HG02763 (cell line): Measurements from ENCODE around the gene HIP1.
"Not testable (repeated sequence)": the region's sequence is repeated elsewhere in the genome, so short reads cannot be mapped to it uniquely, and the experiment has no call there.

Source experiments
- ATAC-seq: cut with Tn5 transposase; IDR thresholded peaks from one replicate; pipeline ENCODE4 v1.9.1; 2021; ENCODE audit warnings: mild to moderate bottlenecking, moderate library complexity; ENCODE audit not compliant: unreplicated experiment

Gene HIP1

GRCh38 chr7:75739796-75740672 lies 1.3 kb upstream of the HIP1 start:
- no peak for ATAC-seq

DNA sequence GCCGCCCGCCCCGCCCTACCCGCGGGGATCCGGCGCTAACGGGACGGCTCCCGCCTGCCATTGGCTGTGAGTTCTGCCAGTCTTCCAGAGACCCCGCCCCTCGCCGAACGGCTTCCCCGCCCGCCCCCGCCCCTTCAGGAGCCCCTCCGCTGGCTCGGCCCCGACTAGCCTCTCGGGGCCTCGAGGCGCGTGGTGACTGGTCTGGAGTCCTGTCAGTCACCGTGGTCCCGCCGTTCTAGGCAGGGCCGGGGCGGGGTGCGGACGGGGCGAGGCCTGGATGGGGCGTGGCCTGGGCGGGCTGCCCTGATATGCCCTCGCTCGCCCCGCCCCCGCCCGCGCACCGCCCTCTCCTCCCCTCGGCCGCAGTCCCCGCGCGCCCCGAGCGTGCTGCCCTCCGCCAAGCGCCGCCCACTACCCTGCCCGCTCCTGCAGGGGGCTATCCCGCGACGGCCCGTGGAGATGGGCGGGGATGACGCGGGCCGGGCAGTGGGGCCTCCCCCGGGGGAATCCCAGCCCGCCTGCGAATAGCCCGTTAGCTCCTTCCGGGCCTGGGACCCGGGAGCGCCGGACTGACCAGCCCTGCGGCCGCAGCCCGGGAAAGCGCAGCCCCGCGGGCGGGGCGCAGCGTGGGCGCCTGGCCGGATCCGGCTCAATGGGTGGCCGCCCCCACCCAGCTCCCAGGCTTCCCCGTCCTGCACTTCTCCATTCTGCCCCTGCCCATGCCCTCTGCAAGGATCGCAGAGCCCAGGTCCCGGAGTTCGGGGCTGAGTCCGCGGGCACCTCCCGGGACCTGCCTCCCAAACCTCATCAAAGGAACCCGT lies 444 bp upstream of the HIP1 start:
- peak; percentile 93 for ATAC-seq

DNA sequence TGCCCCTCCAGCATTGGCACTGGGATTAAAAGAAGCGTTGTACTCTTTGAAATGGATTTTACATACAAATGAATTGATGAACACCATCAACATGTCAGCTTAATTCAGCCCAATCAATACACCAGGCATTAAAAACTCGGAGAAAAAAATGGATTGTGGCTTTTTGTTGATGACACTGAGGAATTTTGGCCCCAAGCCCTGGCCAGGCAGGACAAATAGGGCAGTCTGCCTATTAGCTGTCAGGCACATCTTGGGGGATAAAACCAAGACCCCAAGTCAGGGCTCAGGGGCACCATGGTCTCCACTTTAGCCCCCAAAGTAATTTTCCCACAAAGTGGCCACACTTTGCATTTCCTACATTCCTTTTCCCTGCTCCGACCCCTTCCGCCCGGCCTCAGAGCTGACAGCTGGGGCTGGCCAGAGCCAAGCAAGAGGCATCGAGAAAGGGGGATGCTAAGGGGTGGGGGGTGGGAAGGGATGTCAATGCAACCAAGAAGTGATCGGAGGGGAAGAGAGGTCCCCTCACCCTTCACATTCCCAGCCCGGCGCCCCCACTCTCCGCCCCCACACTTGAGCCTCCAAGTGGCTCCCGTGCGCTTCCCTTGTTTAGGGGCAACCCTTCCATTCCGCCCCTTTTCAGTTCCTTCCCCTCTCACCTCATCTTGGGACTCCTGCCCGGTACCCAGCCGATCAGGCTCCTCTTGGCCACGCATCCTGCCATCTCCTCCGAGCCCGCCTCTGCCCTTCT lies 711 bp downstream of the HIP1 start:
- no peak for ATAC-seq

GRCh38 chr7:75735581-75736350 lies 3.0 kb downstream of the HIP1 start:
- ATAC-seq, result no peak

DNA sequence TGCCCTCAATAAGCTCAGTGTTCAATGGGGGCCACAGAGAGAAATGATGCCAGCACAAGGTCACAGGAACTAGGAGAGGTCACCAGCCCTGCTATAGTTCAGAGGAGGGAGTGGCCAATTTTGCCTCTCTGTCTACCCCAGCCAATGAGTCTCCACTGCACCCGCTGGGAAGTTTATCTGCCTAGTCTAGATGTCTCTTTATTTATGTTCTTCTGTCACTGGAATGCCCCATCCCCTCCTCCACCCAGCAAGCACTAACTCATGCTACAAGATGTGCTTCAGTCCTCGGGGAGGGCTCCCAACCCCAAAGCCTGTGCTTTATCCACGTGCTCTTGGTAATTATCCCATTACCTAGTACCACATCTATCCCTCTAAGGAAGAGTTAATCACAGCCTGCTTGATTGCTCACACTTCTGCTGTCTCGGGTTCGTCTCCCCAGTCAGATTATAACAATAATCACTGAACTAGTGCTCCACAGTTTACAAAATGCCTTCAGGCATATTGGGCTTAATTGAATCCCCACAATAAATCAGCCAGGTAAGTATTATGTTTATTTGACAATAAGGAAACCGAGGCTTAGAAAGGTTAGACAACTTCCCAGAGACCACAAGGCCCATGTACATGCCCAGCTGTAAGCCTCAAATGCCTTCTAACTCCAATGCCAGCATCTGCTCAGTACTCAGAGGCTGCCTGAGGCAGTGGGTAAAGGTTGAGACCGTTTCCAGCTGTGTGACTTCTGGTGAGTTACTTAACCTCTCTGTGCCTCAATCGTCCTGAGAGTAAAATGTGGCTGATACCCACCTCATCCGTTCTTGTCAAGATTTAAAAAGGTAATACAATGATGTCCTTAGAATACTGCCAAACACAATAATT lies 3.9 kb downstream of the HIP1 start:
- ATAC-seq, result no peak

- ATAC-seq, result no peak
Observed at GRCh38 chr7:75732764-75733630, 5.7 kb downstream of the HIP1 start.

DNA sequence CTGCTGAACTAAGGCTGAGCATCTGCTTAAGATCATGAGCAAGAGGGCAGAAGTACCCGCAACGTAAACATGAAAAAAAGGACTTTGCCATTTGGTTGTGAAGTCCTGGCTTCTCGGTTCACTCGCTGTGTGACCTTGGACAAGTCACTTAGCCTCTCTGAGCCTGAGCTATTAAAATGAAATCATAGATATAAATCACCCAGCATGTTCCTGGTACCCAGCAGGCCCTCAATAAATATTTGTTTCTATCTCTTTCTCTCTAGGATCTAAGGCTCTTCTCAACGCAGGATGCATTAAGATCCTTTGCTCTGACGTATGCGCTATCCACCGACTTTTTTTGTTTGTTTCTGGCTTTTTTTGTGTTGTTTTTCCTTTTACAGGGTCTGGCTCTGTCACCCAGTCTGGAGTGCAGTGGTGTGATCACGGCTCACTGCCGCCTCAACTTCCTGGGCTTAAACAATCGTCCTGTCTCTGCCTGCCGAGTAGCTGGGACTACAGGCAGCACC lies 6.7 kb downstream of the HIP1 start:
- ATAC-seq, result no peak

GRCh38 chr7:75729851-75730274 lies 8.9 kb downstream of the HIP1 start:
- no peak for ATAC-seq

GRCh38 chr7:75727881-75728593 lies 10.7 kb downstream of the HIP1 start:
- ATAC-seq, result no peak

DNA sequence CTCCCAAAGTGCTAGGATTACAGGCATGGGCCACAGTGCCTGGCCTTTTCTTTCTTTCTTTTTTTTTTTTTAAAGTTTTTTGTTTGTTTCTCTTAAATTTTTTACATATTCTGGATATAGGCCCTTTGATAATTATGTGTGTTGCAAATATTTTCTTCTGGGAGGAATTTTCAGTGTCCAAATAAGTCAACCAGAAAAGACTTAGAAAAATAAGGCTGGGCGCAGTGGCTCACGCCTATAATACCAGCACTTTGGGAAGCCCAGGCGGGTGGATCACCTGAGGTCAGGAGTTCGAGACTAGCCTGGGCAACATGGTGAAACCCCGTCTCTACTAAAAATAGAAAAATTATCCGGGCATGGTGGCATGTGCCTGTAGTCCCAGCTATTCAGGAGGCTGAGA lies 11.4 kb downstream of the HIP1 start:
- ATAC-seq, result not testable (repeated sequence)

DNA sequence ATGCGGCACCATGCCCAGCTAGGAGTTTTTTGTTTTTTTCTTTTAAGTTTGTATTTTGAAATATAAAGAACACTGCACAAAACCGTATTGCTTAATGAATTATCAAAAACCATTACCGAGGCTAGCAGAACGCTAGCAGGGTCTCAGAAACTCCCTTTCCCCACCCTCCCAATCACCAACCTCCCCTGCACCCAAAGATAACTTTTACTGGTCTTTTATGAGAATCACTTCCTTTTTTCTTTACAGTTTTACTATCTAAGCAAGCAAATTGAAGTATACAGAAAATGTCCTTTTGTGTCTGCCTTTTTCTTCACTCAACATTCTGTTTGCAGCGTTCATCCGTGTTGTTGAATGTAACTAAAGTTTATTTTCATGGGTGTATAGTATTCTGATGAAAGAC lies 13.4 kb downstream of the HIP1 start:
- no peak for ATAC-seq

GRCh38 chr7:75723444-75723843 lies 15.3 kb downstream of the HIP1 start:
- ATAC-seq, result no peak

DNA sequence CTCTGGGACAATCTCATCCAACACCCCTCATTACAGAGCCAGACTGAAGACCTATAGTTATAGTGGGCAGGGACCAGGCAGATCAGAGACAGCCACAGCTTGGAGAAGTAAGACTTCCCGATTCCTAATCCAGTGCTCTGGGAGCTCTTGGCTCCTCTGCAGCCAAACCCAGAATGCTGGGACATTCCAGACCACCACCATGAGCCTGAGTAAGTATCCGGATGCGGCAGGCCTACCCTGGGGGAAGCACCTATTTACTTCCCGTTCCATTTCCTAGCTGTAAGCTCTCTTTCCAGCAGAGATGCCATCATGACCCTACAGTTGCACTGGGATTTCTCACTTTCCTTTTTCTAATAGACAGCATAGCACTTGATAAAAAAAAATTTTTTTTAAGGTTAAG lies 16.4 kb downstream of the HIP1 start:
- no peak for ATAC-seq

GRCh38 chr7:75721922-75722321 lies 16.8 kb downstream of the HIP1 start:
- ATAC-seq, result not testable (repeated sequence)

DNA sequence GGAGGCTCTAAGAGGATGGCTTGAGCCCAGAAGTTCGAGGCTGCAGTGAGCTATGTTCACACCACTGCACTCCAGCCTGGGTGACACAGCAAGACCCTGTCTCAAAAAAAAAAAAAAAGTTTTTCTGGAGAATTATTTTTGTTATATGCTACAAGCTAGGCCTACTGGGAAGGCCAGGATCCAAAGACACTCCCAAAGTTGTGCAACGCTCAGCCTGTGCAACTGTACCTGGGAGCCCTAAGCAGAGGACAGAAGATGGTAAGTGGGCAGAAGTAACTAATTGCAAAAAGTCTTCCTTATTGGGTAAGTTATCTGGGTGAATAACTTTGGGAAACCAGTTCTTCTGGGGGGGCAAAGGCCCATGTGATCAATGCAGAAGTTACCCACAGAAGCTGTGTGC lies 17.3 kb downstream of the HIP1 start:
- ATAC-seq, result no peak

DNA sequence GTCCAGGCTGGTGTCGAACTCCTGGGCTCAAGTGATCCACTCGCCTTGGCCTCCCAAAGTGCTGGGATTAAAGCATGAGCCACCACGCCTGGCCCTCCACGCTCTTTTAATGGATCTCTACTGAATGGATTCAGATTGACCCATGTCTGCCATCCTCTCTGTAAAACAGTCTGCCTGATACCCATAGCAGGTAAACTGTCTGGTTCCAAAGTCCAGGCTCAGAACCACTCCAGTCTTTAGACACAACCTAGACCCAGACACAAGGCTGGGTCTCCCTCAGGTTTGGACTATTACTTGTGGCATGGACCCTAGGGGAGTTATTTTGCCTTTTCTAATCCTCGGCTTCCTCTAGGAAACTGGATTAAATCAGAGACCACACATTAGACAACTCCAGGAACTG lies 19.1 kb downstream of the HIP1 start:
- ATAC-seq, result no peak

- ATAC-seq, result no peak
Observed at GRCh38 chr7:75718390-75719031, 20.2 kb downstream of the HIP1 start.
